ENCODE results near the gene ERC2.

The ERC2 gene

DNA sequence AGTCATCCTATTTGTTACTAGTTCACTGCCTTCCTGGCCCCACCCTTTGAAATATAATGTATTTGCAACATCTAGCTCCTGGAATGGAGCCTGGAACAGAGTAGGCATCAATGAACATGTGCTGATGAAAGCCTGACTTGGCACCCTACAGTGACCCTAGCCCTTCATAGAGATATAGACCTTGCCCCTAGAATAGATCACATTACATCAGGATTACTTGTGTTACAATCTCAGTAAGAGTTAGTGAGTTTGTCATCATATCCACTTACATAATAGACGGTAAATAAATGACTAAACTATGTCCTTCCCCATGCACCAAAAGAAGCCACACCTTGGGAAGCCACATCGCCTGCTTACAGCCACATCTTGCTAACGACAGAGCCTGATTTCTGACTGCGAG, 870.6 kb downstream of the ERC2 start:
- no peak for FAIRE-seq

GRCh38 chr3:55596212-55596611, 872.1 kb downstream of the ERC2 start:
- no peak for FAIRE-seq

DNA sequence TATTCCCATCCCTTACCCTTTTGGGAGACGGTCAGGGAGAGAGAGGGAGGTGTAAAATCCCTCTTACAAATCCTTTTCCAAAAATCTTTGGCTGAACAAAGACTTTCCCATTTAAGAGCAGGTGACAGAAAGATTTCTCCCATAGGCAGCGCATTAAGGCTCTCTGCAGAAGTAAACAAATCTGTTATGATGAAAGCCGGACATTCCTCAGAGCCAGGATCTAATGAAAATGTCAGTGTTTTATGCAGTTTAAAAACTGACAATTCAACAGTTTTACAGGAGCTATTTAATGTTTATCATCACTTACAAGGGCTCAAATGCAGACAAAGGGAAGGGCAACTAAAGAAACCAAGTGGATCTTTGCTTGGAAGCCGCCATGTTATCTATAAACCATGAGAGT, 872.8 kb downstream of the ERC2 start:
- no peak for FAIRE-seq

DNA sequence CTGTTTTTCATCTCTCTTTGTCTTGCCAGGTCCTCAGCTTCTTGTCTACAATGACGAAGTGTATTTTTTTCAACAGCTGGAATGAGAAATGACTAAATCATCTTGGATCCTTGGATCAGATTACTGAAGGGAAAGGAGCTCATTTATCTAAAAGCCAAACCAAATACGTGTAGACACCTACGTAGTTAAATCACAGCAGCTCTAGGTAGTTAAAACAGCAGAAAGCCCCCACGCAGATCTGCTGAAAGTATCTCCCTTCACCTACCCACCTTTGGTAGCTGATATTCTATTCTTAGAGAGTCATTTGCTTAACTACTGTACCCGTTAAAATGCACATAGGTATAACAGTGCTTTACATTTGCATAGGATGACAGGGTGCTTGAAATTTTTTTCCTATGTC, 875.7 kb downstream of the ERC2 start:
- no peak for FAIRE-seq

DNA sequence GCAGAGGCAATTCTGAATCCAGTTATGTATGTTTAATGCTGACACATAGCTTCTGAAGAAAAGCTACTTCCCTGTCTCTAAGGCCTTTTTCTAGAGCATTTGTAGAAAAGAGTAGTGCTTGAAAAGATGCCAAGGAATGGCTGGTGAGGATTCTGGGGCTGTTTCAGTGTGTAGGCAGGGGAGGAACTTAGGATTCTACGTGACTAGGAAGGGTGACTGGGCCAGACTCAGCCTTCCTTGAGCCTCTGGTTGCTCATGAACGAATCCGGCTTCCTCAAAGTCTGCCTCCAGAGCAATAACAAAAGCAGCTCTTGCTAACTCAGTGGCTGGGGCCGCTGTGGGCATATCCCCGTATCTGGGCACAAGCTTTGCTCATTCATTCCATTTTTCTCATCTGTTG, 876.4 kb downstream of the ERC2 start:
- FAIRE-seq: no peak

GRCh38 chr3:55588146-55588765, 880.0 kb downstream of the ERC2 start:
- no peak for FAIRE-seq

DNA sequence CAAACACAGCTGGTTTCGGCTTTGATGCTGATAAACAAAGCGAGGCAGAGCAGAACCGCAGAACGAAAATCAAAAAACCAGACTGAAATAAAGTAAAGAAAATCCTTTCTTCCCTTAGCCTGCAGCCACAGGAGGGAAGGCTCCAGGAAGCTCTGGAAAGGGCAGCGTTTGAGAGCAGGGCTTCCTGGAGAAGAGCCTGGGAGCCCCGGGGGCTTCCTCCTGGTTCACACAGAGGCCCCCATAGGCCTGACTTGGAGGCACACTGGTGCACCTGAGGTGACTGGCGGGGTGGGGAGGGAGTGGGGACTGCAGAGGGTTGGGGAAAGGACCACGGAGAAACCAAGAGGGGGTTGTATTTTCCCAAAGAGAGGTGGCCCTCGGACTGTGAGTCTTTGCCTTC, 882.4 kb downstream of the ERC2 start:
- no peak for FAIRE-seq

- no peak for FAIRE-seq
Observed at GRCh38 chr3:55584716-55585368, 883.4 kb downstream of the ERC2 start.

GRCh38 chr3:55584030-55584429, 884.2 kb downstream of the ERC2 start:
- no peak for FAIRE-seq

GRCh38 chr3:55583475-55583874, 884.8 kb downstream of the ERC2 start:
- no peak for FAIRE-seq

DNA sequence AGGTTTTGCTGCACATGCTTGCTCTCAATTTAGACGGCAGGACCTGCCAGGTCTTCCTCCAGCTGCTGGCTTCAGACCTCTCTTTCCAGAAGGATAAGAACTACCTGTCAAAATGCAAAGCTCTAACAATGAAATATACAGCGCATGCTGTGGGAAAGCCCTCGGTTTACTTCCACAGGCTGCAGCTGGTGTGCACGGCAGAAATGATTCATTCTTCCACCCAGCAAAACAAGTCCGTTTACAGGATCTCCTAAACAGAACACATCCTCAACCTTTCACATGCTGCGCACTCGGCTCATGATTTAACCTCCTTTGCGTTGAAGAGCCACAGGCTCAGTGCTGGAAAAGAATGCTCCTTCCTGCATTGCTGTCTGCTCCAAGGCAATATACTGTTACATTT, 888.8 kb downstream of the ERC2 start:
- no peak for FAIRE-seq

- FAIRE-seq: no peak
Observed at GRCh38 chr3:55576621-55577388, 891.5 kb downstream of the ERC2 start.

DNA sequence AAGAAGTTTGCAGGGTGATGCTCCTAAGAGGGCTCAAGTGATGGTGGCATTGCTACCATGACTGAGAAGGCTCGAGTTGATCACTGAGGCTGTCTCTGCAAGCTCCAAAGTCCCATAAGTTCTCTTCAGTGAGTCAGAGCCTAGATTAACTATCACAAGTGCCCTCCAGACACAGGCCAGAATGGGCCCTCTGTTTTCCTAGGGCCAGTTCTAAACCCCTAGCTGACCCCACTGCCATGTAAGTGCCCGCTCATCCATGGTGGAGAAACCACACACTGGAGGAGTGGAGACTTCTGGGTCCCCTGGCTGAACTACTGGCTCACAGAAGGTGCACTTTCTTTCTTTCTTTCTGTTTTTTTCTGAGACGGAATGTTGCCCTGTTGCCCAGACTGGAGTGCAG, 893.6 kb downstream of the ERC2 start:
- no peak for FAIRE-seq

DNA sequence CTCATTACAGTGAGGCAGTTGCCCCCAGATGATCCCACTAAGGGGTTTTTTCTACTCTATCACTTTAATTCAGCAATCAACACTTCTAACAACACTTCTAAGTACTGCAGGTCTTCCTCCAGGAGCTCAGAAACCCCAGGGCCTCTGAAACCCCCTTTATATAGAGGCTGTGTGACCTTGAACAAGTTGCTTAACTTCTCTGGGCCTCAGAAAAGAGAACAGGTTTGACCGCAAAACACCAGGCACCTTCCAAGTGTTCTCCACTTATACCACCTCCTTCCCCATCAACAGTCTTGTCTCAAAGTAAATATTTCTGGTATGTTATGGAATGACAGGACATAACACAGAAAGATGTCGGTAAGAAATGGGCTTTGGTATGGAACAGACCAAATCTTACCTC, 895.5 kb downstream of the ERC2 start:
- no peak for FAIRE-seq

GRCh38 chr3:55571913-55572312, 896.4 kb downstream of the ERC2 start:
- FAIRE-seq: no peak

GRCh38 chr3:55571216-55571813, 897.0 kb downstream of the ERC2 start:
- FAIRE-seq: no peak

GRCh38 chr3:55570271-55570711, 898.0 kb downstream of the ERC2 start:
- no peak for FAIRE-seq

- FAIRE-seq: no peak
Observed at GRCh38 chr3:55569033-55569599, 899.2 kb downstream of the ERC2 start.

DNA sequence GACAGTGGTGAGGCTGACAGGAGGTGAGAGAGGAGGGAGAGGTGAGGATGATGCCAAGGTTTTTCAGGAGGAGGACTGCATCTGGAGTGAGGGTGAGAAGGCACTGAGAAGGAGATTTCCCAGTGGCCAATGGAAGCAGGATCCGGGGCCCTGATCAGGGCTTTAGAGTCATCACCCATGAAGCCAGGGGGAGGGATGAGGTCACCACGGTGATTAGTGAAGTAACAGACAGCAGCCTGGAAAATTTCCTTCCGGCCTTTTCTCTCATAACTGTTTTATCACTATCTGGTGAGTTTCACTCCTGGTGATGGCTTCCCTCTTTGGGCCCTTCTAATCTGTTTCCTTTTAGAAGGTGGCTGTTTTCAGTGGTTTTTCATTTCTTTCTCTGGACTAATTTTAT, 900.7 kb downstream of the ERC2 start:
- no peak for FAIRE-seq

DNA sequence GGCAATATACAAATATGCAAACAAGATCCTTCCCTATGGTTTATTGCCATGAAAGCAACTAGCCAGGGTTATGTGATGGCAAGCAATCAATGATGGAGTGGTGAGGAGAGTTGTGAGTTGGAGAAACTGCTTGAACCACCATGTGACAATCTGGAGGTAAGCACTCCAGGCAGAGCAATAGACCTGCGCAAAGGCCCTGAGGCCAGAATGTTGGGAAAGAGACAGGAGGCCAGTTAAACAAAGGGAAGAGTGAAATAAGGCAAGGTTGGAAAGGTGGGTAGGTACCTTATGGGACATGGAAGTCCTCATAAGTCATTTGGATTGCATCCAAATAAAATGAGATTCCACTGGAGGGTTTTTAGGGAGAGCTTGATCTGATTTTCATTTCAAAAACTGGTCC, 901.1 kb downstream of the ERC2 start:
- no peak for FAIRE-seq

- FAIRE-seq: no peak
Observed at GRCh38 chr3:55565521-55565920, 902.7 kb downstream of the ERC2 start.

GRCh38 chr3:55564726-55565125, 903.5 kb downstream of the ERC2 start:
- no peak for FAIRE-seq

GRCh38 chr3:55562700-55563099, 905.6 kb downstream of the ERC2 start:
- FAIRE-seq: no peak

All from TTC549 (cell line).